NCI-H2081 (cell line): ENCODE results near the gene STAT5B.

Experiments
- DNase-seq, 2 experiments: peaks; one replicate each; lab custom pipeline; 2025; lab: John Stamatoyannopoulos, UW

STAT5B gene

DNA sequence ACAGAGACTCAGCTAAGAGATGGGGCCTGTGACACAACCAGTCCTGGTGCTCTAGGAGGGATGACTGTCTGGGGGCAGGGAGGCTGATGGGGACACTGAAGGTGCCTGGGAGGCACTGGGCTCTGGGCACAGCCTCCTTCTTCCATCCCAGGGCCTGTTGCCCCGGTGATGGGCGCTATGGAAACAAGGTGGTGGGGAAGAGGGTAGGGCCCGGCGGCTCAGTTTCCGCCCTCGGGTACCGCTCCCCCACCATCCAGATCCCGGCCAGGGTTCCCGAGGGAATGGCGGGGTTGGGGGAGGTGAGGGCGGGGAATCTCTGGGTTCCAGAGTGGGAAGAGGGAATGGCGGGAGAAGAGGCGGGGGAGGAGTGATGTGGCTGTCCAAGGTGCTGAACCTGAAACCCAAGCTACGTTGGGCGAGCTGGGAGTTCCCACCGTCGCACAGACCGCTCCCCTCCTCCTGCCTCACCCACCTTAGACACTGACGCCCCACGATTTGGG lies 96.2 kb downstream of the STAT5B start:
- peak in 1 of 2 experiments; percentile 27 for DNase-seq

DNA sequence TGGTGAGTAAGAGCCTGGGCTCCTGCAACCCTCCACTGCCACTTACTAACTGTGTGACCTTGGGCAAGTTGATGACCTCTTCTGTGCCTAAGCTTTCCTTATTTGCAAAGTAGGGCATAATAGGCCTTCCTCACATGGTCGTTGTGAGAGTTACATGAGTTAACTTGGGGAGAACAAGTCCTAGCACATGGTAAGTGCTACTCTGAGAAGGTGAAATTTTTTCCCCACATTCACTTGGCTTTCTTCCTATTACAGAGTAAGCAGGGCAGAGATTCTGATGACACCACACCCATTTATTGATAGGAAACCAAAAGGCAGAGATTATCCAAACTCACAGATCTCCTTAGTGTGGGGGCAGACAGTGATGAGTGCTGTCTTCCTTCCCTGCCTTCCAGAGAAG lies 96.9 kb downstream of the STAT5B start:
- DNase-seq = no peak

DNA sequence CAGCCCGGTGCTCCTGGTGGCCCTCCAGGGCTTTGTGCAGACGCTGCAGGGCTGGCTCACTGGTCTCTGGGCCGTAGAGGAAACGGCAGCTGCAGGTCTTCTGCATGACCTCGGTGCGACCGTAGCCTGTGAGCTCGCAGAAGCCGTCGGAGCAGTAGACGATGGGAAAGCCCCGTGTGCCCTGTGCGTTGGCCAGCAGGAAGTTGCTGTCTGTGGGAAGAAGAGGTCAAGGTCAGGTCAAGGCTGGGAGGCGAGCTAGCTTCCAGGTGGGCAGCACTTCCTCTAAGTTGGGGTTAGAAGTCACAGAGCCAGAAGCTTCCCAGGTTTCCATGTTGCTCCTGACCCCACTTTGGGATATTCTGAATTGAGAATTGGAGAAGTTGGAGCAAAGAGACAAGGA lies 97.4 kb downstream of the STAT5B start:
- DNase-seq = no peak

DNA sequence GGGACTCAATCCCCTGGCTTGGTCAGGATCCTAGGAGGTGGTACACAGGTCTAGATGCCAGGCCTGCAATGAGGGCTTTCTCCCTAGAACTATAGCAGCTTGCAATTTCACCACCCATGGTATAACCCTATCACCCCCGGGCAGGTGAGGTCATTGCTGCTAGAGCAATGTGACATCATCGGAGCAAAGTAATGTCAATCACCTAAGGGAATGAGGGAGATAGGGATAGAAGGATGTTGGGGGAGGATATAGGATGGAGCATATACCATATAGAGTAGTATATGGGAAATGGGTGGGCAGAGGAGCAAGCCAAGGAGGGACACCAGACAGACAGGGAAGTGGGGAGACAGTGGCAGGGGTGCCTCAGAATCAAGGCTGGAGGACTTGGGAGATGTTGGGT lies 98.5 kb downstream of the STAT5B start:
- no peak for DNase-seq

DNA sequence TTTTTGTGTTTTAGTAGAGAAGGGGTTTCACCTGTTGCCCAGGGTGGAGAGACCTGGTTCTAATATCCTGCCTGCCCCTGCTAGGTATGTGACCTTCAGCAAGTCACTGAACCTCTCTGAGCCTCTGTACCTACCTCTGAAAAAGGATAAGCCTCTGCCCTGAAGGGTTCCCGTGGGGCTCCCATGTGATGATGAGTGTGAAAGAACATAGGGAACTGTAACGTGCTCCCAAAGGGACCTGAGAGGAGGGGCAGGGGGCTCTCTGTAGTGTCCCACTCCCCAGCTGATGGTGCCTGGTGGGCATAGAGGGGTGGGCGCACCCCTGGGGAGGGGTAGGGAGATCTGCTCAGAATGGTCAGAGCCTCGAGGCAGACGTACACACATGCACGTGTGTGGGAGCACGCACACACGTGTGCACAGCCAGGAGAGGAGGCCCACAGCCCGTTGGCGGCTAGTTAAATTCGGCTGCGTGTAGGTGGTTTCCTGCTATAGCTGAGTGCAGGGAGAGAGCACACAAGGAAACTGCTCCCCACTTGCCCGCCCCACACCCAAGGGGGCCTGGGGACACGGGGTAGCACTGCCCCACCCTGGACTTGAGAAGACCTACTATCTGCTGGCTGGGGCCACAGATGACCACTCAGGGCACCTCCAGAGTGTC lies 101.9 kb downstream of the STAT5B start:
- DNase-seq = no peak

DNA sequence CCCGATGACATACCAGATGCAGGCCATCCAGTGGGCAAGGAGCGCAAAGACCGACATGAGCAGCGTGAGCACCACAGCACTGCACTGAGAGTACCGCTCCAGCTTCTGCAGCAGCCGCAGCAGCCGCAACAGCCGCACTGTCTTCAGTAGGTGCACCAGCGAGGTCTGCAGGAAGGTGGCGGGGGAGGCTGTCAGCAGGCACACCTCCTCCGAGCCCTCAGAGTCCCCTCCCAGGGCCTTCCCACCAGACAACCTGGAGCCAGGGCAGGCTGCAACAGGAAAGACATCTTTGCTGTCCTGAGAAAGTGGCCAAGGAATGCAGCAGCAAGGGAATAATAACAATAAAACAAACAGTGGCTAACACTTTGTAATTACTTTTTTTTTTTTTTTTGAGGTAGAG lies 104.4 kb downstream of the STAT5B start:
- no peak for DNase-seq

DNA sequence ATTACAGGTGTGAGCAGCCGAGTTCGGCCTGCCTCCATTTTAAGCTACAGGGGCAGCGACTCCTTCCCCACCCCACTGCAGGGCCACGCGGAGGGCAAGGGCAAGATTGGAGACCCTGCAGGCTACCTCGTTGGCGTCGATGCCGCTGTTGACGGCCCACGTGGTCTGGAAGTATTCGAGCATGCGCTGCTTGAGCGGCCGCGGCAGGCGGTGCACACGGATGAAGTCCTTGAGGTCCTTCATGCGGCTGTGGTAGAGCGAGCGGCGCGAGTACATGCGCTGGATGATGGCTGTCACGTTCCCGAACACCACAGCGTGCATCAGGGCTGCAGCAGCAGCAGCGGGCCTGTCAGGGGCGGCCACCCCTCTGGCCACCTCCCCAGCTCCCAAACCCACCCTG lies 106.8 kb downstream of the STAT5B start:
- no peak for DNase-seq

DNA sequence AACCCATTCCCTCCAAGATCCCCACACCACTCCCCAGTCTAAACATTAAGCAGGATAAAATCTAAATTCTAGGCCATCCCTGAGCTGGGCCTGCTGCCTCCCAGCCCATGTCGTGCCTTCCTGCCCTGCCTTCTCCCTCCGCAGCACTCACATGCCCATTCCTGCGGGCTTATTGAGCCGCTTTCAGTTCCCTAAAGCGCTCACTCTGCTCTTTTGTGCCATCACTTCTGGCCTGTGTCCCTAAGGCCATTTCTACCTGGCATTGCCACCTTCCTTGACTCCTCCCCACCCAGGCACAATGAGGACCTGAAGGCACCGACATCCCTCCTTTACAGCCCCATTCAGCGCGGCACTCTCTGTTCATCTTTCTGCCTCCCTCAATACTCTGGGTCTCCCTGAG lies 108.4 kb downstream of the STAT5B start:
- no peak for DNase-seq

DNA sequence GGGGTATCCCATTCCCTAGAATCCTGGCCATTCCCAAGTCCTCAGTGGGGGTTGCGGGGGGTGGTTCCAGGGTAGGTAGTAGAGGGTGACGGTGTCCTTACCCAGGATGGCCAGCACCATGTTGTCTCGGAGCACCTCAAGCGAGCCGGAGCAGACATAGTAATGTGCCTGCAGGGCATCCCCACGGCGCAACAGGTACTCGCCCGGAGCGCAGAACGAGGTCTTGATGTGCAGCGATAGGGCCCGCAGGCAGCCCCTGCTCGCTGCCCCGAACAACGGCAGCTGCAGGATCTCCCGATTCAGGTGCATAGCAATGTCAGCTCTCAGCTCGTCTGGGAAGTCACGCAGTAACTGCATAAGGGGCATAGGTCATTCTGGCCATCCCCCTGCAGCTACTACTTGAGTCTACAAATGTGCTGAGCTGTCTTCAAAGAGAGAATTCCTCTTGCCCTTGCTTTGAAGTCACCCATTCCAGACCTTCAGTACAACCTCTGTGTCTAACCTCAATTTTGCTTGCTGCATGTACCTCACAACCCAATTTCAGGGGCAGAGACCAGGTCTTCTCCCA lies 109.9 kb downstream of the STAT5B start:
- no peak for DNase-seq

DNA sequence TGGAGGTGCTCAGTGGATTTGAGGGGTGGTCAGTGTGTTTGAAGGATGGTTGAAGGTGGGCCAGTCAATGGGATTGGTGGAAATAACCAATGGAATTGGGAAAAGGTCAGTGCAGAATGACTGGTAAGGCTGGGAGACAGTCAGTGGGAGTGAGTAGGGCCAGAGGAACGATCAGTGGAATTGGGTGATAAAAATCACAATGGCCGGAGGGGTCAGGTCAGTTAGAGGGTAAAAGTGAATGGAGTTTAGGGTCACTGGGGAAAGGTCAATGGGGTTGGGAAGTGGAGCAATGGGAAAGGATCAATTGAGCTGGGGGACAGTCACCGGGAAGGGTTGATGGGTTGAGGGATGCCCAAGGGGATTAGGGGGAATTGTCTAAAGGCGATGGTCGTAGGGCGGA lies 110.4 kb downstream of the STAT5B start:
- no peak for DNase-seq

DNA sequence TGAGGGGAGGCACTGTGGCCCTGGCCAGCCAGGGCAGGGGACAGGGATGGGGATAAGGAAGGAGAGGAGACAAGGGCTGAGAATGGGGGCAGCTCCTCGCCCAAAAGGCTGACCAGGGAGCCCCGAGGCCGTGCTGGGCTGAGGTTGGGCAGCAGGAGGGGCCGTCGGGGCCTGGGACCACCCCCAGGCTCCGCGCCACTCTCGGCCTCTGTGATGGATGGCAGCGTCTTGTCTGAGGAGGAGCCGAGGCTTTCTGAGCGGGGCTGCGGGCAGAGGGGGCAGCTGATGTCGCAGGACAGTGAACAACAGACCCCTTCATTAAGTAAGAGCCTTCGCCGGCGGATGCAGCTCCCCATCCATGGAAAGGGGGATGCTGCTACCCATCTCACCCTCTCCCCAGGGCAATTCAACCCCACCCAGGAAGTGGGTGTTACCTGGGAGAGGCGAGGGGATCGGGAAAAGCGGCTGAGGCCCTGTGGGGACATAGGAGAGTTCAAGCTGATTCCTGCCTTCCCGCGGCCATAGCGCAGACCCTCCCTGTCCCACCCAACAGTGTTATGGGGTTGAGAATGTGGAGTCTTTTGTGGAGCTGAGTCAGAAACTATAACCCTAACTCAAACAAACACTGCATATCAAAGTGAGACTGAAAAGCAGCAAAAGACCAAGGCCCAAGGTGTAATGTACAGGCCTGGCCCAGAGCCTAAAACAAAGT lies 112.3 kb downstream of the STAT5B start:
- DNase-seq = no peak

DNA sequence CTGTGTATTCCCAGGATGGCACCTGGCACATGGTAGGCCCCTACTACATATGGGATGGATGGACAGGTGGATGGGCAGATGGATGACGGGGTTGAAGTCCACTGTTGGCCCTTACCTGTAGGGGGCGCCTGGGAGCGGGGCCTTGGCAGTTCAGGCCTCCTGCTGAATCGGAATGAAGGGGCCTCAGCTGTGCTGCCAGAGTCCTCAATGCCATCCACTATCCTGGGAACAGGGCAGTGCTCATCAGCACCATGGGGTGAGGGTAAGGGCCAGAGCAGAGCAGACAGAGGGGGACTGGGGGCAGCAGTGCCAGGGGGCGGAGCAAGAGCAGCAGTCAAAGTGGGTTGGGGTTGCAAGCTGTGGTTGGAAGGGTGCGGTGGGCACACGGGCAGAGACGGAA lies 113.1 kb downstream of the STAT5B start:
- DNase-seq = no peak

DNA sequence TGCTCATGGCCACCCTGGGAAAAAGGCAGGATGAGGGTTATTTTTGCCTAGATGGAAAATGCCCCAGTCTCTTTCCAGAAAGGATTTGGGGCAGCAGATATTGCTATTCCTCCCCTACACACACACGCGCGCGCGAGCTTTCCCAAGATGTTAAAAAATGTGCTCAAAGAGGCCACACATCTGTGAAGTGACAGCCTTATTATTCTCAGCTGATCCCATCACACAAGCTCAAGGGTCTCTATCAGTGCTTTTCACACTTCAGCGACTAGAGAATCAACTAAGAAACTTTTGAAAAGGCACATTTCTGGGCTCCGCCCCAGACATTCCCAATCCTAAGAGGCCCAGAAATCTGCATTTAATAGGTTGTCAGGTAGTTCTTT lies 115.7 kb downstream of the STAT5B start:
- no peak for DNase-seq

DNA sequence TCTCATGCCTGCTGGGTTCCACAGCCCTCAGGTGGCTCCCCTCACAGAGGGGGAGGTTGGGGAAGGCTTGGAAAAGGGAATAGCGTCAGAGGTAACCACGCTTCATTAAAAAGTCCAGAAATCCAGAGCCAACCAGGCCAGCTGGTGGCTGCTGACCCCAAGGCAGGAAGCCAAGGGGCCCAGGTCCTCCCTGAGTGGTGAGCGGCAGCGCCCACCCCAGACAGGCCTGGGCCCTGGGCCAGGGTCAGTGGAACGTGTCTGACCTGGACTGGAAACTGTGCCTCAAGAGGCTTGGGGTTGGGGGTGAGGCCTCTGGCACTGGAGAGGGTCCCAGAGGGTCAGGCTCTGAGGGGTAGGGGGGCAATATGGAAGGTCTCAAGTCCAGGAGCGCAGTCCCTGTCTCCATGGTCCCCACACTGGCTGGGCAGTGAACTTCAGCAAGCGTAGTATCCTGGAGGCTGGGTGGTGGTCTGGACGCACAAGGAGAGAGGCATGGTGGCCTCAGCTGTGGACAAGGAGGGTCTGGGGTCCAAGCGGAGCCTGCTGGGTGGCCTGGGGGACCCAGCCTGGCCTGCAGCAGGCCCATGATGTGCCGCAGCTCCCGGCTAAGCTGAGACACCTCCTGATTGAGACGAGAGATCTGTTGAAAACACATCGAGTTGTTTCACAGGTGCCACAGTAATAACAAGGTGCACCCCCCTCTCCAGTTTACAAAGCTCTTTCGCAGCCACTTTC lies 116.2 kb downstream of the STAT5B start:
- DNase-seq = no peak

DNA sequence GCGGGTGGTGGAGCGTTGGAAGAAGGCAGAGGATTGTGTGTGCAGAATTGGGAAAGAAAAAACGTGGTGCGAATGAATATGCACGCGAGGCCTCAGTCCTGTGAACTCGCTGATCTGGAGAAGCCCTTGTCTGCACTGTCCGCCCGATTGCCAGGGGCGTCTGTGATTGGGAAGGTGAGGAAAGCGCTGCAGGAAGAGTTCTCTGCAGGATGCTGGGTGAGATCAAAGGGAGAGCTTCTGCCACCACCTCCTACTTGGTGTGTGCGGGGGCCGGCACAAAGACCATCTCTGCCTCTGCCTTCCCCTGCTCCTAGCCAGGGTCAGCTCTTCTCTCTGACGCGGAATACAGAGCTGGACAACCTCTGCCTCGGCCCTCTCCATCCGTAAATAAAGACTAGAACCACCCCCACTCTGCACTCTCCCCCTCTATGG lies 120.6 kb downstream of the STAT5B start:
- DNase-seq = no peak

DNA sequence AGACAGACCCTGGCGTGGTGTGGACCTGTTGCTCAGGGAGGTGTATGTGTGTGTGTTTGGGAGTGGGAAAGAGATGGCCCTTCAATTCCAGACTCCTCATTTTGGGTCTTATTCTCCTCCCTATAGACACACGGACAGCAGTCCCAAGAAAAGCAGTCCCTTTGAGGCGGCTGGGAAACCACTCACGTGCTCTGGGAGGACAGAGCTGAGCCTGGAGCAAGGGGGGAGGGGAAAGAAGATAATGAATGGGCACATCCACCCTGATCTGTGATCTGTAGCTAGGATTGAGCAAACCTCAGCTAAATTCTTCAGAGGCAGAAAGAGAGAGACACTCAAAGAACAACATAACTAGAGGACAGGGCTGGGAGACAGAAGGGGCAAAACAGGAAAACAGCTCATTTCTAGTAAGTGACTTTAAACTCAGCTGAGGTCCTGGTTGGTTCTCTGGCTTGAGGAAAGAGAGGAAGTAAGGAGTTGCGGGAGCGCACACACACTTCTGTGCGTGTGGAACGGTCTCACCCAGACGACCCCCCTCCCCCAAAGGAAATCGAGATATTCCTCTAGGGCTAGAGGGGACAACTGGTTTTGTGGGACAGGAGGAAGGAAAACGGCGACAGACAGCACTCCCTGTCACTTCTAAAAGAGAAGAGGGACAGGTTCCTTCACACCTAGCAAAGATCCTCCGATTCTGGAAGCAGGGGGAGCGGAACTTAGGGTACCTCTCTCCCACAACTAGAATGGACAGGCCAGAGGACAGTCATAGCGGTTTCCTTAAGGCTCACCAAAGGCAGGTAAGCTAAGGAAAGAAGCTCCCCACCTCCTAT lies 122.1 kb downstream of the STAT5B start:
- DNase-seq = no peak
